ENCODE data around the gene TMEM167A. TPM values are rescaled to one million over a fixed set of nuclear protein-coding genes. Genes with fewer than 3 reads are reported as not detected.

The TMEM167A gene
- total RNA-seq (100 to 1,000 TPM in 5 of 9 donors, 10 to 100 TPM in 4; 39.6 to 137 (median 110) TPM), polyA plus RNA-seq (100 to 1,000 TPM in 1 of 3 donors, 10 to 100 TPM in 2; 23.9 to 164 (median 31.6) TPM)
- long read RNA-seq, donor 1, full-length matches to known transcripts: 79 of 120 reads
- long read RNA-seq, donor 1, partial matches to known transcripts: 41 of 120 reads
- long read RNA-seq, donor 1, other reads (novel, unspliced or antisense): 0 of 120 reads
- long read RNA-seq, donor 2, full-length matches to known transcripts: 62 of 72 reads
- long read RNA-seq, donor 2, partial matches to known transcripts: 10 of 72 reads
- long read RNA-seq, donor 2, other reads (novel, unspliced or antisense): 0 of 72 reads
- long read RNA-seq, donor 3, full-length matches to known transcripts: 74 of 88 reads
- long read RNA-seq, donor 3, partial matches to known transcripts: 14 of 88 reads
- long read RNA-seq, donor 3, other reads (novel, unspliced or antisense): 0 of 88 reads
- long read RNA-seq, donor 4, full-length matches to known transcripts: 38 of 48 reads
- long read RNA-seq, donor 4, partial matches to known transcripts: 1 of 48 reads
- long read RNA-seq, donor 4, other reads (novel, unspliced or antisense): 9 of 48 reads
- long read RNA-seq, donor 5, full-length matches to known transcripts: 116 of 131 reads
- long read RNA-seq, donor 5, partial matches to known transcripts: 2 of 131 reads
- long read RNA-seq, donor 5, other reads (novel, unspliced or antisense): 13 of 131 reads
- long read RNA-seq, donor 6, full-length matches to known transcripts: 39 of 45 reads
- long read RNA-seq, donor 6, partial matches to known transcripts: 3 of 45 reads
- long read RNA-seq, donor 6, other reads (novel, unspliced or antisense): 3 of 45 reads
- long read RNA-seq, donor 7, full-length matches to known transcripts: 40 of 47 reads
- long read RNA-seq, donor 7, partial matches to known transcripts: 7 of 47 reads
- long read RNA-seq, donor 7, other reads (novel, unspliced or antisense): 0 of 47 reads
- long read RNA-seq, donor 8, full-length matches to known transcripts: 82 of 113 reads
- long read RNA-seq, donor 8, partial matches to known transcripts: 31 of 113 reads
- long read RNA-seq, donor 8, other reads (novel, unspliced or antisense): 0 of 113 reads
- long read RNA-seq, donor 9, full-length matches to known transcripts: 68 of 68 reads
- long read RNA-seq, donor 9, partial matches to known transcripts: 0 of 68 reads
- long read RNA-seq, donor 9, other reads (novel, unspliced or antisense): 0 of 68 reads
- long read RNA-seq, donor 10, full-length matches to known transcripts: 34 of 34 reads
- long read RNA-seq, donor 10, partial matches to known transcripts: 0 of 34 reads
- long read RNA-seq, donor 10, other reads (novel, unspliced or antisense): 0 of 34 reads

DNA sequence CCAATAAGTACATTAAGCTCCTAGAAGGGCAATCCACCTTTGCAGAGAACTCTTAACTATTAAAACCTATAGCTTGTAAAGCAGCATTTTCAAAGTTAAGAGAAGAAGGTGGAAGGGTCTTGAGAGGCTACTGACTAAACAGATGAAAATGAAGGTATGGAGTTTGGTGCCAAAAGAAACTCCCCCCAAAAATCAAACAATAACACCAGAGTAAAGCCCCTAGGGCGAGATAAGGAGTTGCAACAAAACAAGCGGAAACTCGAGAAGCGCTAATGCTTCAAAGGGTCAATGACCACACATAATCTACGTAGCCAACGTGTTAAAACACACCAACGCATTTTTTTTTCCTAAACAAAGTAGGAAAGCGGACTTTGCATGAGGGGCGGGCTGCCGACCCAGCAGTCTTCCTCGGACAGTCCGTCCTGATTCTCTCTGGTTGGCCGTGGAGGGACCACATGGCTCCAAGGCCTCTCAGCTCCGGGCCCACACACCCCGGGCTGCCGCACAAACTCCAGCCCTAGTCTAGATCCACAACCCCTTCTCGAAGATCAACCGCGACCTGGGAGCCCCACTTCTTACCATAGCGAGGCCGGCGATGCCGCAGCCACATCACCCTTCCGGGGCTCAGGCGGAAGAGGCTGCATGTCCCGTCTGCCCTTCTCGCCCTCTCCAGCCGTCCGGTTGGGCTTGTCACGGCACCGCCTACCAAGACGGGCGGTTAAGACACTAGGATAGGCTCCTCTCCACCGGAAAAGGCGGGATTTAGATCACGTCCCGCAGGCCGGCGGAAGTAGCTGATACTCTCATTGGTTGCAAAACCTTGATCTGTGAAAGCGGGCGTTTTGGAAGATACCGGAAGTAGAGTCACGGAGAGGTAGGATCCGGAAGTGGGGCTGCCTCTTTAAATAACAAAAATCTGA is at the start of gene TMEM167A, which contains the start of gene XRCC4:
Gene TMEM167A, minus strand, starts transcription at position 653 of the 920 bp plus-strand sequence. Its CDS starts 71 bp downstream, at position 582.
Gene XRCC4, plus strand, starts transcription at position 806 of the 920 bp plus-strand sequence. CDS start 27,373 bp downstream, outside the sequence.
- DNase-seq: peak; percentile 95 to 99 (median 98)
- Histone ChIP-seq H3K4me1 (replicated peaks in 1 of 2) (peaks cover 32 to 51% of the 10 kb centered on the region in 2 donors), H3K9me3 (replicated peaks in 1 of 3) (no peaks in the 10 kb centered on the region), H3K27ac (peak within 1 kb of the TSS; percentile 70 to 96 (median 80)), H3K27me3 (no peaks in the 10 kb centered on the region), H3K4me3 (peak within 1 kb of the TSS; percentile 47 to 98 (median 89)), H3K36me3 (replicated peaks in 1 of 2) (no peaks in the 10 kb centered on the region)
- 0% methylated on average over 25 to 44 of the region's 44 CpGs for WGBS, 4 donors
- intact Hi-C loops (cut with DNase I): no loop called here
- TF ChIP-seq CTCF (IDR thresholded peaks at IDR 0.05): no peak
- peak; percentile 83 to 95 for TF ChIP-seq POLR2A (IDR thresholded peaks at IDR 0.05)

DNA sequence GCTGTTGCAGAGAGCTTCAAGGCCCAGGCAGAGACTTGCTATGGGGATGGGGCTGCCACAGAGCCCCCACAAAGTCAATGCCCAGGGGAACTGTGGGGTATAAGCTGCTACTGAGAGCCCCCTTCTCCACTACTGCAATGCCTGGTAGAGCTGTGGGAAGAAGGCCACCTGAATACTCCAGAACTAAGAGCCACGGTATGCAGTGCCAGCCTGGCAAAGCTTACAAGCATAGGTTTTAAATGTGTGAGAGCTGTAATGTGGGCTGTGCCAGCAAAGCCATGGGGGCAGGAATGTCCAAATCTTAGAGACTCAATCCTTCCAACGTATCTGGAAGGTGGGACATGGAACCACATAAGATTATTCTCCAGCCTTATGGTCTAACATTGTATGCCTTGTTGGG is 49.3 kb upstream of the TMEM167A start:
- Histone ChIP-seq H3K4me3 (no peak overlapping the region), H3K9me3 (replicated peaks in 1 of 3) (no peaks in the 10 kb centered on the region), H3K36me3 (replicated peaks in 1 of 2) (no peaks in the 10 kb centered on the region), H3K27me3 (no peaks in the 10 kb centered on the region), H3K4me1 (replicated peaks in 1 of 2) (no peaks in the 10 kb centered on the region), H3K27ac (no peak overlapping the region)
- intact Hi-C loops (cut with DNase I): no loop called here
- no peak for TF ChIP-seq CTCF (IDR thresholded peaks at IDR 0.05)
- no peak for TF ChIP-seq POLR2A (IDR thresholded peaks at IDR 0.05)
- 0 to 90% (median 67%) methylated on average over 1 to 2 of the region's 2 CpGs for WGBS, 4 donors
- no peak for DNase-seq

DNA sequence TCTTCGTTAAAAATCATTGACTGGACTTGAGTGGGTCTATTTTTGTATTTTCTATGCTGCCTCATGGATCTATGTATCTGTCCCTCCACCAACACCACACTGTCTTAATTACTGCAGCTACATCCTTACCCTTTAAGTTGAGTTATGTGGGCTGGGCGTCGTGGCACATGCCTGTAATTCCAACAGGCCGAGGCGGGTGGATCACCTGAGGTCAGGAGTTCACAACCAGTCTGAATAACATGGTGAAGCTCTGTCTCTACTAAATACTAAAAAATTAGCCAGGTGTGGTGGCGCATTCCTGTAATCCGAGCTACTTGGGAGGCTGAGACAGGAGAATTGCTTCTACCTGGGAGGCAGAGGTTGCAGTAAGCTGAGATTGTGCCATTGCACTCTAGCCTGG is 48.4 kb upstream of the TMEM167A start:
- H3K4me3 ChIP-seq: no peak overlapping the region
- no peaks in the 10 kb centered on the region for H3K4me1 ChIP-seq (replicated peaks in 1 of 2)
- intact Hi-C loops (cut with DNase I): no loop called here
- H3K27ac ChIP-seq: no peak overlapping the region
- TF ChIP-seq CTCF (IDR thresholded peaks at IDR 0.05) (no peak), POLR2A (IDR thresholded peaks at IDR 0.05) (no peak)
- 80 to 98% (median 88%) methylated on average over 7 of the region's 7 CpGs for WGBS, 4 donors
- DNase-seq: no peak
- no peaks in the 10 kb centered on the region for H3K27me3 ChIP-seq
- H3K36me3 ChIP-seq (replicated peaks in 1 of 2): no peaks in the 10 kb centered on the region
- H3K9me3 ChIP-seq (replicated peaks in 1 of 3): no peaks in the 10 kb centered on the region
